ENCODE data around the gene GSX2.
A peak's percentile ranks its signal among the peaks of the same experiment; 100 is the strongest.

The GSX2 gene

GRCh38 chr4:54102531-54103106, 2.7 kb downstream of the GSX2 start:
- H3K4me1 Mint-ChIP-seq, result peaks cover 54% of the 10 kb centered on the region
- H3K9me3 Mint-ChIP-seq, result no peaks in the 10 kb centered on the region
- no peaks in the 10 kb centered on the region for H3K36me3 Mint-ChIP-seq (ENCODE audit: low read depth)
- H3K4me3 Mint-ChIP-seq, result peak overlapping the region; percentile 63
- no peak for TF ChIP-seq CTCF (IDR thresholded peaks at IDR 0.05)
- H3K27ac Mint-ChIP-seq, result no peak overlapping the region
- H3K27me3 Mint-ChIP-seq (ENCODE audit: low read depth, poor library complexity), result peaks cover 100% of the 10 kb centered on the region
- DNase-seq, result no peak

- peaks cover 55% of the 10 kb centered on the region for H3K4me1 Mint-ChIP-seq
- H3K9me3 Mint-ChIP-seq, result no peaks in the 10 kb centered on the region
- peak overlapping the region; percentile 63 for H3K4me3 Mint-ChIP-seq
- no peak for DNase-seq
- H3K27me3 Mint-ChIP-seq (ENCODE audit: low read depth, poor library complexity), result peaks cover 100% of the 10 kb centered on the region
- TF ChIP-seq CTCF (IDR thresholded peaks at IDR 0.05), result no peak
- no peaks in the 10 kb centered on the region for H3K36me3 Mint-ChIP-seq (ENCODE audit: low read depth)
- H3K27ac Mint-ChIP-seq, result no peak overlapping the region
Observed at GRCh38 chr4:54103190-54103574, 3.2 kb downstream of the GSX2 start.

- Mint-ChIP-seq H3K4me3 (no peak overlapping the region), H3K27me3 (ENCODE audit: low read depth, poor library complexity) (peaks cover 100% of the 10 kb centered on the region), H3K27ac (no peak overlapping the region), H3K36me3 (ENCODE audit: low read depth) (no peaks in the 10 kb centered on the region), H3K9me3 (no peaks in the 10 kb centered on the region), H3K4me1 (peaks cover 56% of the 10 kb centered on the region)
- DNase-seq, result no peak
- TF ChIP-seq CTCF (IDR thresholded peaks at IDR 0.05), result no peak
Observed at GRCh38 chr4:54104907-54105306, 4.9 kb downstream of the GSX2 start.

GRCh38 chr4:54107951-54108748, 8.2 kb downstream of the GSX2 start:
- Mint-ChIP-seq H3K36me3 (ENCODE audit: low read depth) (no peaks in the 10 kb centered on the region), H3K9me3 (no peaks in the 10 kb centered on the region), H3K27ac (no peak overlapping the region), H3K27me3 (ENCODE audit: low read depth, poor library complexity) (peaks cover 97% of the 10 kb centered on the region), H3K4me3 (peak overlapping the region; percentile 36), H3K4me1 (peaks cover 47% of the 10 kb centered on the region)
- no peak for DNase-seq
- TF ChIP-seq CTCF (IDR thresholded peaks at IDR 0.05), result no peak

GRCh38 chr4:54109241-54110018, 9.5 kb downstream of the GSX2 start:
- Mint-ChIP-seq H3K27ac (no peak overlapping the region), H3K27me3 (ENCODE audit: low read depth, poor library complexity) (peaks cover 93% of the 10 kb centered on the region), H3K4me1 (peaks cover 38% of the 10 kb centered on the region), H3K4me3 (peak overlapping the region; percentile 69), H3K9me3 (no peaks in the 10 kb centered on the region), H3K36me3 (ENCODE audit: low read depth) (no peaks in the 10 kb centered on the region)
- peak; percentile 29 for DNase-seq
- no peak for TF ChIP-seq CTCF (IDR thresholded peaks at IDR 0.05)
